HG03457 (cell line): ENCODE data around the gene MAPKAPK3.

Experiments used
- ATAC-seq: cut with Tn5 transposase; IDR thresholded peaks from one replicate; pipeline ENCODE4 v1.9.1; 2021; ENCODE audit warnings: moderate number of reproducible peaks; ENCODE audit not compliant: unreplicated experiment

Gene MAPKAPK3

DNA sequence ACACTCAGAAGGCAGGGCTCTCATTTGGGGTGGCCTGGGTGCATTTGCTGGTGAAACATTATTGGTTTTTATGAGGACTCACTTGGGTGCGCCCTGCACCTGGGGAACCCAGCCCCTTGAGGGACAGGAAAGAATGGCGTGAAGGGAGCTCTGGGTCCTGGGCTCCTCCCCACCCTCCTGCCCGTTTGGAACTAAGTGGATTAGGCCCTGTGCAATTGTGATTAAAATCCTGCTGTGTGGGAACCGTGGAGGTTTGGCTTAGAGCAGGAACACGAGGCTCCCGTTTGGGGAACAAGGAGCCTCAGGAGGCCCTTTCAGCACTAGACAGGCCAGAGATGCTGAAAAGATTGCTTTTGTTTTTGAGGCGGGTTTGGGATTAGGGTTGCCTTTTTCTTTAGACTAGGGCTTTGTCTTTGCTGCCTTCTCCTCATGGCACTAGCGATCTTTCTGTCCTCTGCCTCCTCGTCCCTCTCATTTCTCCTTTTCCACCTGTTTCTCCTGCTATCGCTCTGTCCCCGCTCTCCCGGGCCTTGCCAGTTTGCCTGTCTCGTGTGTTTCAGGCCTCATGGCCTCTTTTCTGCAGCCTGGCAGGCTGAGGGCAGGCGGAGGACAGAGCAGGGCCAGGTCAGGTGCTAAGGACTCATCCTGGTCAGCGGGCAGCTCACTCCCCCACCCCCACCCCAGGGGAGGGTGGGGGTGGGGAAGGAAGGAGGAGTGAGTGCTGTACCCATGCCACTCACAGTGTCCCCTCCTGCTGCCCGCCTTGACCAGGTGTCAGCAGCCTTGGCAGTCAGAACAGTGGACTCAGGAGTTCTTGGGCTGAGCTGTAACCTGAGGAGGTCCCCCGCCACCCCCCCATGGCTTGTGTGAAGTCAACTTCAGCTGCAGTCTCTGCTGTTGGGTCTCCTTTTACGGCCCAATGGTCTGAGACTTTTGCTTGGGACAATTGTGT, 8.6 kb downstream of the MAPKAPK3 start:
- ATAC-seq = no peak

DNA sequence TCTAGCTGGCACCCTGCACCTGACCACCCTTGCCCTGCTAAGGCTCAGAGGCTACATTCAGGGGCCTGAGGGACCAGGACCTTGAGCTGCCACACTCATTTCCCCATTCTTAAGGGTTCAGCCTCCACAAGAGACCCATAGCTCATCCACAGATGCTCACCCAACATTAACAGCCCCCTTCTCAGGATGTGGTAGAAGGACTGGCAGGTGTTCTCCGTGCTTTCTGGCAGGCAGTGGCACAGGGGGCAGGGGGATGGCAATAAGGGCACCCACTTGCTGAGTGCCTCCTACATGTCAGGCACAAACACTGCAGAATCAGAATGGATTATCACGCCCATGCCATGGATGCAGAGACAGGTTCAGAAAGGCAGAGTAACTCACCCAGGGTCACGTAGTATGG, 9.4 kb downstream of the MAPKAPK3 start:
- ATAC-seq = no peak

DNA sequence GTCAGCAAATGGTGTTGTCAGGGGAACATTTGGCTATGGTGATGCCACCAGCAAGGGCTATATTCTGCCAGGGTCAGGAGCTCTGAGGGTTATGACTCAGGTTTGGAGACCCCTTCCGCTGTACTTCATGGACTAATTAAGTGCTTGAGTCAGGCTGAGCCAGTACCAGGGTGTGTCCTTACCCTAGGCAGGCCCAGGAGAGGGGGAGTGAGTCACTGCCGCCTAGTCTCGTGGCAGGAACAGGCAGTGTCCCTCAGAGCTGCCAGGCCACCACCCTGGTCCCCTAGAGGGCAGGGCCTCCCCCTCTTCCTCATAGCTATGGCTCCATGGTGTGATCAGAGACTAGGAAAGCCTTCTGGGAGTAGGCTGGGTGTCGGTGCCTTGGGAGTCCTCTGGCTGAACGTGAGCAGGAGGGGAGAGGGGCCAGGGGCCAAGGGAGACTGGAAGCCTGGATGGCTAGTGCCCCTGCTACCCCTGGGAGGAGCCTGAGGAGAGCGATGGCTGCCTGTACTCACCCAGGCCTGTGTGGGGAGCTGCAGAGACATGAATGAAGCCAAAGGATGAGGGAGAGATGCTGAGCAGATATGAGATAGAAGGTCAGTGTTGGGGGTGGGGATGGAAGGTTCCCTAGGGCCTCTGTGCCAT, 10.6 kb downstream of the MAPKAPK3 start:
- no peak for ATAC-seq

DNA sequence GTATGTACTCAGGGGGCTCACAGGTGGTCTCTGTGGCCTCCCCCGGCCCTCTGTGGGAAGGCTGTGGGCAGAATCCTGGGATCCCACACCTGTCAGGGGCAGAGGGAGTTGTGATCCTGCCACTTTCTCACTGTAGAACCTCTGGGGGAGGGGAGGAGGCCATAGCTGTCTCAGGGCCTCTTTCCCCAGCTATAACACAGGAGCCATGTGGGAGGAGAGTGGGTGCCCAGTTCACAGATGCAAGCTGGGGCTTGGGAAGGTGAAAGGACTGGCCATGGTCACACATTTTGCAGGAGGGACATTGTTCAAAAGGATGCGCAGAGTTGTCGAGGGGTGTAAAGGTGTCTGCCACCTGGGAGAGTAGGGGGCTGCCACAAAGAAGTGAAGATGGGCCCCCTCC, 11.7 kb downstream of the MAPKAPK3 start:
- ATAC-seq = no peak

DNA sequence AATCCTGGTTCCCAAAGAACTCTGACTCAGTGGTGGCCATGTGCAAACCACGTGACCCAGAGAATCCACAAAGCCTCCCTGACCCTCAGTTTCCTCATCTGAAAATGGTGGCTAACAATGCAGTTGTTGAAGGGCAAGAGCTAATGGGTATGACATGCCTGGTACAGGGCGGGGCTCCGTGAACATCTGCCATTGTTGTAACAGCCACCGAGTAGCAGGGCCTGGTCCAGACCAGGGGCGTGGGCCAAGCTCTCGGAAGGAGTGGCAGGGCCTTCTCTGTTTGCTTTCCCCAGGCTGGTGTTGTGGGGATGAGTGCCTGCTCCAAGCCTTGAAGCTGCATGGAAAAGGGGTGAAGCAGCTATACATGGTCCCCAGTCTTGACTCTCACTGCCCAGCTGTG, 13.4 kb downstream of the MAPKAPK3 start:
- ATAC-seq = no peak

DNA sequence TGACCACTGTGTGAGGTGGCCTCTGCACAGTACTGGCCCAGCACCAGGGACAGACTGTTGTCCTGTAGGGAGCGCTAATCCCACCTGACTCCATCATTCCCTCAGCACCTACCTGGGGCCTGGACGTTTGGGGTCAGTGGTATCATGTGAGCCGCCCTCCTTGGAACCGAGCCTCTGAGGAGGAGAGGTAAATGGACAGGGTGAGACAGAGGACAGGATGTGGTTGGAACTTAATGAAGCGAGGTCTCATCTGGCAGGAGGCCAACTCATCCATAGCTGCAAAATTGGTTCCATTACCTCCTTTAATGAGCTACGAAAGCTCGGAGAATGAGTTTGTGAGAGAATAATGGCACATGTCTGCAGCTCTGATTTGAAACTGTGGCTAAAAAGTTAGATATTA, 13.9 kb downstream of the MAPKAPK3 start:
- ATAC-seq = no peak

DNA sequence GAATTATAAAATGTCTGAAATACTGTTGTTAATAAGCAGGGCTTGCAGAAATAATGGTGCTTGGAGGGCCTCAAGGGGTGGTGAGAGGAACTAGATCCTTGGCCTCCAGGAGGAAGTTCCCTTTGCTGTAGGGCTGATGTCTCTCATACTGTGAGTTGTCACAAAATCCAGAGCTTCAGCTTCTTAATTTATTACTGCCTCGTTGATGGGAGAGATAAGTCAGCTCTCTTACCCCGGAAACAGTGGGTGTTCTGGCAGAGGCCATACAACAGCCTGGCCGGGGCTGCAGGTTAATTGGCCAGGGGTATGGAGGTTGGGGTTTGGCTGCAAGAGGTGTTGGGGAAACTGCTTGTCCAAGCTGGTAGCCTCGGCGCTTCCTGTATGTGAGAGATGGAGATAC, 15.5 kb downstream of the MAPKAPK3 start:
- ATAC-seq = no peak

DNA sequence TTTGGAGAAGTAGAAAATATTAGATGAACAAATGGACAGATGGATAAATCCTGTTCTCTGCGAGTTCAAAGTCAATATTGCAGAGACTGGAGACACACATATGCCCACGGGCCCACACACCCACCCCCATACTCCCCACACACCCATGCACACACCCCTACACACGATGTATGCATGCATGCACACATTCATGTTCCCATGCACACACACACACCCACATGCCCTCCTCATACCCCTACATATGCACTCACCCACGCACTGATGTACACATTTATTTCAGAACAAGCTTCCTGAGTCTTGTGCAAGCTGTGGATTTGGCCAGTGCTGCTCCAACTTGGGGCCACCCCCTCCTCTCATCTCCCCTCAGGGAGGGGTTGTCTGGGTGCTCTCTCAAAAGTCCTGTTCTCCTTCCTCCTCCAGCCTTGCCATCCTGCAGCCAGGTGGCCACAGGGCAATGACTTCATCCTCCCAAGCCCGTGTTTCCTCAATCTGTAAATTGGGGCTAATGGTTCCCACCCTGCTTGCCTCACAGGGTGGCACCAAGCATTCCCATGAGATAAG, 16.4 kb downstream of the MAPKAPK3 start:
- ATAC-seq = no peak

DNA sequence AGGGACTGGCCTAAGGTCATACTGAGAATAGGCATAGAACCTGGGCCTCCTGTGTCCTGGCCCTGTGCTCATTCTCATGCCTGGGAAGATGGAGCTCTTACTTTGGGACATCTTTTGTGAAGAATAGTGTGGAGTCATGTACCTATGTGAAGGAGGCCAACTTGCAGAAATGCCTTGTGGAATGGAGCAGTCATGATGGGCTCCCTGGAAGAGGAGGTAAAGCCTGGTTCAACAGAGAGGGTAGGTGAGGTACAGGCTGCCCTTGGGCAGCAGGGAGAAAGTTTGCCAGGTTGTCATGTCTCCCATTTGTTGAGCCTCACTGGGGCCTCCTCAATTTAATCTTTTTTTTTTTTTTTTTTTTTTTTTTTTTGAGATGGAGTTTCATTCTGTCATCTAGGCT, 18.1 kb downstream of the MAPKAPK3 start:
- ATAC-seq = no peak

DNA sequence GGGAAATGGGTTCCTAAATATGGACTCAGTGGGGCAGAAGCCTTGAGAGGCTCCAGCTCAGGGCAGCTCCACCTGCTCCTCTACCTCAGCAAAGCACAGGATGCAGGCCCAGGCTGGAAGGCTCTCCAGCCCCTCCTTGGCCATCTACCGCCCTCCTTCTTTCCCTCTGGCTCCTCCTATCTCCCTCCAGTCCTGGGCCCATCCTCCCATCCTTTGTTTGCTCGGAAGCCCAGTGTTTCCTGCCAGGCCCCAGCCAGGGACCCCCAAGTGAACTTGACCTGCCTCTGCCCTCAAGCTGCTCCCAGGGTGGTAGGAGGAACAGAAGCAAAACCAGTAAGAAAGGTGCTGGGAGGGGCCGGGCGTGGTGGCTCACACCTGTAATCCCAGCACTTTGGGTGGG, 20.1 kb downstream of the MAPKAPK3 start:
- no peak for ATAC-seq

DNA sequence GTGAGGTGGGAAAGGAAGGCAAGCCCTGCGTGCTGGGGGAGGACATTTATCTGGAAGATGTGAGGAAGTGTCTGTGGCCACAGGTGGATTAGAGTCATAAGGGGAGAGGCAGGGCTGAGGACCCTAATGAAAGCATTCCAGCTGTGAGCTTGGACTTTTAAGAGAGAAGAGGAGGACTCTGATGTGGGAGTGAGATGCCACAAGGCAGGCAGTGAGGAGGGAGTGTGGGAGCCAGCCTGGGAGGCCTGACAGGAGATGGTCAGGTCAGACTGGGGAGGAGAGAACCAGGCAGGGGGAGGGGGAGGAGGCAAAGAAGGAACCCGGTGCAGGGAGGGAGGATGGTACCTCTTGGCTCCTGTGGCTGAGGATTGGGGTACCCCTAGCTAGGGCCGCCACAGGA, 21.0 kb downstream of the MAPKAPK3 start:
- no peak for ATAC-seq

DNA sequence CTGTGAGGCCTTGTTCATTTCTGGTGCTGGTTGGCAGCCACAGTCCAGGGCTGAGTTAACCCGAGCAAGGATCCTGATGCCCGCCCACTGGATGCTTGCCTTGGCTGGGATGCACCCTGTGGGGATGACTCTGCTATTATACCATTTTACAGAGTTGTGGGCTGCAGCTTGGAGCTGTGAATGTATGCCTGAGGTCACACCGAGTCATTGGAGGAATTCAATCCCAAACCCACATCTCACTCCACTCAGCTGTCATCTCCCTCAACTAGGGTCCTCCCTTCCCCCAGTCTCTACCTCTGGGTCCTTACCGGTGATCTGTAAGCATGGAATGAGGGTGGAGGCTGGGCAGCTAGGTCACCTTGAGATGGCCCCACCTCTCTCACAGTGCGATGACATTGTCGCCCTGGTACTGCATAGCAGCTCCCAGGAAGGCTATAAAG, 22.1 kb downstream of the MAPKAPK3 start:
- no peak for ATAC-seq

DNA sequence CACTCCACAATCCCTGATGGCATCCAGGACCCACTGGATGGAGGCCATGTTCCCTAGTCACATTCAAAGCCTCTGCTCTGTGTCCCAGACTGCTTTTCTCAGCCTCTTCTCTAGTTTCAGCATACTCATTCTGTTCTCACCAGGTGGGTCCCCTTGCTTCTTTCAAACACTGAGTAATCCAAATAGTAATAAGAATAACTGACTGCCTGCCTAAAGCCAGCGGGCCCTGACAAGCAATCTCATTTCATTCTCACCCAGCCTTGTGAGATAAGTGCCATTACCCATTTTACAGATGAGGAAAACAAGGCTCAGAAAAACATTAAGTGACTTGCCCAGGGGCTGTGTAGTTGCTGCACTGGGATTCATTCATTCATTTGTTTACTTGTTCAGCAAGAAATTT, 25.4 kb downstream of the MAPKAPK3 start:
- ATAC-seq = no peak

DNA sequence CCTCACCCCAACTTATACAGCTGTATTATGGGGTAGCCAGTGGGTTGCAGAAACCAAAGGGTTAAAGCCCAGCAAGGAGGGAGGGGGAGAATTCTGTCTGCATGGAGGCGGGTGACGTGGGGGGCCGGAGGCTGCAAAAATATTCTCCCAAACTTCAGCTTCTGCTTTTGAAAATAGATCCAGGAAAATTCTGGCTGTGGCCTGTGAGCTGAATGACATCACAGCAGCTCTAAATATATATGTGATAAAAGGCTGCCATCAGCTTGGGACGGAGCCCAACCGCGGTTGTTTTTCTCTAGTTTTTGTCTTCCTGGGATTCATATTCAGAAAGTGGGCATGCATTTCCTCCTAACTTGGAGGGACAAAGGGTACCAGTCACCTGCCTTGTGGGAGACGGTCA, 27.6 kb downstream of the MAPKAPK3 start:
- ATAC-seq = no peak

DNA sequence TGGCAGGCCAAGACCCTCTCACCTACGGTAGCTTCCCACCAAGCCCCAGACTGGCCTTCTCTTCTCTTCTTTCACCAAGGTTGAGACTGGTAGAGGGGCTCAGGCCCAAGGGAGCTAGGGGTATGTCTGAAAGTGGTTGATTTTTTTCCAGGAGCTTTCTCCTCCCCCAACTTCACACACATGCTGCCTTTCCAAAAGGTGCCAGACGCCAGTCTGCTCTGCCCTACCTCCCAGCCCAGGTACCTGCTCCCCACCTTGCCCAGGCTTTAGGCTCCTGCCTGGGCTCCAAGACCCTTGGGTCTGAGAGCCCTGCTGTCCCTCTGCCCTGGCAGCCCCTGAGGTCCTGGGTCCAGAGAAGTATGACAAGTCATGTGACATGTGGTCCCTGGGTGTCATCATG, 28.4 kb downstream of the MAPKAPK3 start:
- no peak for ATAC-seq

DNA sequence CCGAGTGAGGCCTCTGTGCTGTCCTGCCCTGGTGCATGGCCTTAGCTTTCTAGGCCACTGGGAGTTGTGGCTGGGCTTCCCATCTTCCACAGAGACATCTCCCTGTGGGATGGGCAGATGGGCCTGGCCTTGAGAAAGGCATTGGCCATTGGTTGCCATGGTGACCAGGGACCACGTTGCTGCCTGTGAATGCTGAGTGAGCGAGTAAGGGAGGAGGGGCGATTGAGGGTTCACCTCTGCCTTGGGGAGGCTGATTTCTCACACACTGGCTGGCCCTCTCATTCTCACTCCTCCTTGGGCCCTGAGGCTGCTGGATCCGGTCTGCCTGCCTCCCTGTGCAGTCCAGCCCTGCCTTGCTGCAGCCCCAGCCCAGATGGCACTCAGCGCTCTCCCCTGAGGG, 31.4 kb downstream of the MAPKAPK3 start:
- no peak for ATAC-seq

DNA sequence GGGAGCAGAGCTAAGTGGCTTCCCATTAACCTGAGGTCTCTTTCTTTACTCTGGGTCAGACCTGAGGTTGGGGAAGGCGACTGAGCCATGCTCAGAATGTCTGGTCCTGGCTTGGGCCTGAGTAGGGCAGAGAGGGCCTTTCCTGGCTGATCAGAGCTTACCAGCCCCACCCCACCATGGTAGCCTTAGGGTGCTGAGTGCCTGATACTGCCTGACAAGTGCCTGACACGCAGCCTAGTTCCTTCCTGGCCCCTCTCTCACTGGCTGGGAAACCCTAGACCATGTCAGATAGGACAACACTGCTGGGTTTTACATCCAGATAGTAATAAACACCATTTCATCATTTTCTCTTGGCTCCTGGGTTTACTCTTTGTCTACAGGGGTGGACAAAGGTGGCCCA, 32.0 kb downstream of the MAPKAPK3 start:
- no peak for ATAC-seq

DNA sequence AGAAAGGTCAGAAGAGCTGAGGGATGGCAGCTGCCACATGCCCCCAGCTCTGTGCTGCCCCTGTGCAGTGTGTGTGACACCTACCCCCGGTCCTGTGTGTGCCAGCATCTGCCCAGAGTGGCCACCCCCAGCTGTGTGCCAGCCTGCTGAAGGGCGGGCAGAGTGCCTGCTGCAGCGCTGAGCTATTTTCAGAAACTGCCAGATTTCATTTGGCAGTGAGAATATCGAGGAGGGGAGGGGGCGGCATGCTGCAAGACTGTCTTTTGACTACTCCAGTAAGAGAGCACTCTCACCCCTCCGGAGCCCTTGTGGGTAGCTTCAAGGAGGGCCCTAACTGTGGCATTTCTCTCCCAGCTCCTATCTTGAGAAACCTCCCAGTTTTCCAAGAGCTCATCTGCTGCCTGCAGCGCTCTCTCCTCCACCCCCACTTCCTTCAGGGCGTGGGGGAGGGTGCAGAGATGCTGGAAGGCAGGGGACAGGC, 32.5 kb downstream of the MAPKAPK3 start:
- ATAC-seq = no peak

DNA sequence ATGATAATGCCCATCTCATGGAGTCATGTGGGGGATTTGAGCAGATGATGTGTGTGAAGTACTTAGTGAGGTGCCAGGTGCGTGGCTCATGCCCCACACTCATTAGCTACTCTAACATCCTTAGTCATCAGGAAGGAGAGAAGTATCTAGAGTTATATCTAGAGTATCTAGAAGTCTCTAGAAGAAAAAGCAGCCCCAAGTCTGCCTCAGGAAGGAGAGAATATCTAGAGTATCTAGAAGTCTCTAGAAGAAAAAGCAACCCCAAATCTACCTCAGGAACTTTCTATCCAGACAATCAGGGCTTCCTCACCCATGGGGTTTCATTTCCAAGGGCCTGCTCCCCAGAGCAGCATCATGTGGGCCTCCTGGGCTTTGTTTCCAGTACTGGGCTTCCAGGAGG, 33.1 kb downstream of the MAPKAPK3 start:
- ATAC-seq = no peak

DNA sequence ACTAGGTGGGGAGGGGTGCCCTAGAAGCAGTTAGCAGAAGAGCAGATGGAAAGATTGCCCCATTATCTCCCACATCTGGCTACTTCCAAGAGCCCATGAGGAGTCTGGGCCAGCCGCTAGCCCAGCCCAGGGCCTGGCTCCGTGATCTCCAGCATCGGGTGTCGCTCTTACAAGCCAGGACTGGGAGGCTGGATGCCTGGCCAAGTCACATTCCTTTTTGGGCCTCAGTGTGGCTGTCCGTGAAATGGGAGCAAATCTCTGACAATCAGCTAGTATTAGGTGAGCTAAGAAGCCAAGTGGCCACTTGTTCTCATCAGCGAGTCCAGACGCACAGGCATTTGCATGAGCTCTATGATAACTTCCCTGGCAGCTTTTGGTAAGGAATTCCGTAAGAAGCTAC, 34.5 kb downstream of the MAPKAPK3 start:
- no peak for ATAC-seq

DNA sequence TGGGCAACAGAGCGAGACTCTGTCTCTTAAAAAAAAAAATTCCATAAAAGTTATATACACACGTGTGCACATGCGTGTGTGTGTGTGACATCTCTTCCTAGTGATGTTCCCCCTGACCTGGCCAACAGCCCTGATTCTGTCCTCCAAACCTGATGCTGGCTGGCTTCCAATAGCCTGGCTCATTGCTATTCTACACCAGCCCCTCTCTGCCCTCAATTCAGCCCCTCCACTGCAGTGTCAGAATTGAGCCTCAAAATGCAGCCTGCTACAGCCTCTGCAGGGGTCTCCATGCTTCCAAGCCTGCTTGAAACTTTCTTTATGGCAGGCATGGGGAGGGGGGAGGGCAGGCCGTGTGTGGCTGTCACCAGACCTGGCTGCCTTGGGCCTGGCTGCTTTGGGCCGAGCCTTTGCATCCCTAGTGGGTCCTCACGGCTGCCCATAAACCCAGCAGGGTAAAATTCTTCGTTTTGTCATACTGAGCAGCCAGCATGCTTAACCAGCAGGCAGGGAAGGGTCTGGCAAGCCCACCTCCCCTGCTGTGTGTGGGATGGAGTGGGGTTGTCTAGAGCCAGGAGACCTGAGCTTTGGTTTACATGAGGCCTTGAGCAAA, 35.1 kb downstream of the MAPKAPK3 start:
- ATAC-seq = no peak
